HL-60 (cell line): ENCODE measurements around the gene ACTL6B.

Experiments used
- DNase-seq, 2 experiments: peaks; one replicate each; pipeline ENCODE4 v3.0.0-alpha.2; 2010 to 2020; ENCODE audit warnings: low read depth in 1 of 2, low spot score in 1 of 2
- H3K27ac ChIP-seq: fragments of 250-450 bp; sonication (Bioruptor Pico); replicated peaks from 2 replicates; pipeline ENCODE4 v1.5.1; 2020; ENCODE audit warnings: mild to moderate bottlenecking, moderate library complexity
- H3K27me3 ChIP-seq: fragments of 250-450 bp; sonication (Bioruptor Pico); 2 replicates; pipeline ENCODE4 v1.5.1; 2021; ENCODE audit warnings: mild to moderate bottlenecking, moderate library complexity; ENCODE audit not compliant: insufficient read depth, poor library complexity, severe bottlenecking
- H3K4me3 ChIP-seq: replicated peaks from 2 replicates; pipeline ENCODE4 v1.5.1; 2011; ENCODE audit warnings: mild to moderate bottlenecking, control low read depth, low read length; ENCODE audit not compliant: insufficient read depth
- CTCF ChIP-seq: IDR thresholded peaks from one replicate; pipeline ENCODE4 v1.5.1; 2011; ENCODE audit warnings: low read length, control low read depth, inconsistent platforms; ENCODE audit not compliant: insufficient read depth
- GABPA ChIP-seq: IDR thresholded peaks from 2 replicates; pipeline ENCODE4 v1.6.1; 2012; ENCODE audit warnings: low read depth
- POLR2AphosphoS5 ChIP-seq: IDR thresholded peaks from 2 replicates; pipeline ENCODE4 v1.6.1; 2012; ENCODE audit warnings: low read depth
- REST ChIP-seq: IDR thresholded peaks from 2 replicates; pipeline ENCODE4 v1.6.1; 2012; ENCODE audit warnings: low read depth; ENCODE audit not compliant: insufficient replicate concordance
- SPI1 ChIP-seq: IDR thresholded peaks from 2 replicates; pipeline ENCODE4 v1.6.1; 2012; ENCODE audit warnings: low read depth, mild to moderate bottlenecking, borderline replicate concordance

Gene ACTL6B

GRCh38 chr7:100687751-100688300 lies 31.6 kb upstream of the ACTL6B start:
- Histone ChIP-seq H3K27me3 (no peaks in the 10 kb centered on the region), H3K27ac (no peak overlapping the region), H3K4me3 (no peak overlapping the region)
- TF ChIP-seq SPI1 (no peak), REST (no peak), CTCF (no peak), GABPA (no peak)
- no peak for DNase-seq

GRCh38 chr7:100687261-100687660 lies 31.0 kb upstream of the ACTL6B start:
- TF ChIP-seq SPI1: no peak
- no peak for TF ChIP-seq CTCF
- TF ChIP-seq POLR2AphosphoS5: no peak
- TF ChIP-seq GABPA: no peak
- TF ChIP-seq REST: no peak
- H3K27me3 ChIP-seq: no peaks in the 10 kb centered on the region
- DNase-seq: no peak
- no peak overlapping the region for H3K27ac ChIP-seq
- no peak overlapping the region for H3K4me3 ChIP-seq

GRCh38 chr7:100686822-100687211 lies 30.6 kb upstream of the ACTL6B start:
- Histone ChIP-seq H3K4me3 (no peak overlapping the region), H3K27ac (no peak overlapping the region), H3K27me3 (no peaks in the 10 kb centered on the region)
- no peak for DNase-seq
- TF ChIP-seq POLR2AphosphoS5 (no peak), CTCF (no peak), SPI1 (no peak), REST (no peak), GABPA (no peak)
